Esophagus squamous epithelium (tissue), 5 donors: ENCODE results near the gene LARP1B. TPM values are rescaled to one million over a fixed set of nuclear protein-coding genes. Genes with fewer than 3 reads are reported as not detected.

Experiments used
- DNase-seq: peaks from one replicate; lab custom pipeline; 2025; lab: John Stamatoyannopoulos, UW
- H3K27ac ChIP-seq, 4 donors: fragments of 200-600 bp; sonication (generic); one replicate each; pipeline ENCODE4 v1.5.1; 2016 to 2019; ENCODE audit warnings: mild to moderate bottlenecking in 1 of 4
- H3K27me3 ChIP-seq, 4 donors: fragments of 200-600 bp; sonication (generic); 1 replicate in 3 of 4; 2 replicates in 1 of 4; pipeline versions ENCODE4 v1.5.1 to v1.6.0; 2017 to 2021; ENCODE audit warnings: antibody characterized with exemption in 1 of 4
- H3K36me3 ChIP-seq, 3 donors: fragments of 200-600 bp; sonication (generic); one replicate each; pipeline ENCODE4 v1.5.1; 2016 to 2019
- H3K4me1 ChIP-seq, 3 donors: fragments of 200-600 bp; sonication (generic); one replicate each; pipeline ENCODE4 v1.5.1; 2017 to 2019
- H3K4me3 ChIP-seq, 4 donors: fragments of 200-600 bp; sonication (generic); 1 replicate in 3 of 4; 2 replicates in 1 of 4; pipeline ENCODE4 v1.5.1; 2016 to 2019; ENCODE audit warnings: mild to moderate bottlenecking in 2 of 4, moderate library complexity in 1 of 4
- H3K9me3 ChIP-seq, 3 donors: fragments of 200-600 bp; sonication (generic); one replicate each; pipeline ENCODE4 v1.5.1; 2016 to 2019
- CTCF ChIP-seq, 6 experiments: fragments of 450-650 bp in 4 of 6; fragments of 200-600 bp in 2 of 6; sonication (generic) in 2 of 6; IDR thresholded peaks; one replicate each; pipeline ENCODE4 v1.5.1; 2016 to 2019; ENCODE audit warnings: antibody characterized with exemption in 6 of 6, mild to moderate bottlenecking in 4 of 6, moderate library complexity in 4 of 6
- POLR2A ChIP-seq, 4 donors: fragments of 450-650 bp; IDR thresholded peaks; one replicate each; pipeline ENCODE4 v1.6.1; 2017; ENCODE audit warnings: antibody characterized with exemption in 4 of 4, mild to moderate bottlenecking in 4 of 4, moderate library complexity in 3 of 4
- WGBS, 2 donors: methylation state at CpG; one replicate each; pipeline ENCODE4 v1.1.5; 2018; 5-methylcytosine and 5-hydroxymethylcytosine counted together
- intact Hi-C: fragments of 100-400 bp; cut with DNase I; formaldehyde crosslinking; loops from one replicate; pipeline ENCODE4 v1.15.0; 2022
- total RNA-seq, 4 donors: library from RNA; depleted of rRNA; stranded (reverse); fragments of >200 nt; gene quantifications; one replicate each; pipeline ENCODE4 v1.1.0, GENCODE V29; 2016
- donor health status: DM: yes; HTN: yes; CAD: no.

Gene LARP1B
- total RNA-seq, 4 donors from 2014 or later, result 11.5 to 29.2 (median 16.4) TPM

DNA sequence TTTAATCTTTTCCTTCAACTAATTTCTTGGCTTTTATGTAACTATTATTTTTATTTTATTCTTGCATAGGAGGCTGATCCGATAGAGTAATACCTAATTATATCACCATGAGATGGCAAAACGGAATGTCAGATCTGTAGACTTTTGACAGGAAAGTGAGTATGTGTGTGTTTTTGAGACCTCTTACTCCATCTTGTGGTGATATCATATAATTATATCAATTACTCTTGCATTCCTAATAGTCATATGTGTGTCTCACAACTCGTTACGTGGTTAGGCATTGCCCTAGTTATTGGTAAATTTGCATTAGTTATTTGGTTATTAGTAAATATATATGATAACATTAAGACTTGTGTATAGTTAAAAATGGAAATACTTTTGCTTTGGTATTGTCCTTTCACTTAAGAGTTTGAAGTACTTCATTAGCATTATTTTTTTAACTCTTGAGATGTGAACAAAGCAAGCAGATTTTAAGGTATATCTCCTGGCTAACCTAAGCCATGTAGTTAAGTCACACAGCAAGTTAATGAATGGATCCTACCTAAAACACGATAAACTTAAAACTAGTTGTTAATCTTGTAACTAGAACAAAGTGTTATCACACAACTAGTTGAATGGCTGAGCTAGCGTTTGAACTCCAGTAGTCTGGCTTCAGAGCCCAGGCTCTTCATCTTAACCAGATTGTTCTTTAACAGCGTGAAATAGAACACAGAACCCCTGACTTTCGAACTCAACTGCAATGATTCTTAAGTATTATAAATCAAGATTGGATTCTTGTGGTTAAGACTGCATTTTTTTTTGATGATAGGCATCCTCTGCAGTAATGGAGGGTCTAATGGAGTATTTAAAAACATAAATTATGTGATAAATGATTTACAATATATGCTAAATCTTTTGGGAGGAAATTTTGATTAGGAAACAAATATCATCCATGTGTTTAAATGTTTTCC lies 159.4 kb downstream of the LARP1B start:
- Histone ChIP-seq H3K36me3 (no peaks in the 10 kb centered on the region), H3K4me1 (no peaks in the 10 kb centered on the region), H3K27me3 (no peaks in the 10 kb centered on the region), H3K27ac (no peak overlapping the region), H3K4me3 (no peak overlapping the region), H3K9me3 (no peaks in the 10 kb centered on the region)
- 44% methylated on average over 8 of the region's 8 CpGs for WGBS, 2 donors
- no peak for TF ChIP-seq POLR2A (IDR thresholded peaks at IDR 0.05)
- TF ChIP-seq CTCF (IDR thresholded peaks at IDR 0.05), result peak in 1 of 6 experiments; percentile 43
- intact Hi-C loops, result no loop called here
- no peak for DNase-seq

GRCh38 chr4:128221586-128221985 lies 160.5 kb downstream of the LARP1B start:
- no peak for TF ChIP-seq CTCF (IDR thresholded peaks at IDR 0.05)
- TF ChIP-seq POLR2A (IDR thresholded peaks at IDR 0.05), result no peak
- no peak overlapping the region for H3K4me3 ChIP-seq
- no peaks in the 10 kb centered on the region for H3K9me3 ChIP-seq
- H3K27me3 ChIP-seq, result no peaks in the 10 kb centered on the region
- no peaks in the 10 kb centered on the region for H3K4me1 ChIP-seq
- no peak overlapping the region for H3K27ac ChIP-seq
- no peak for DNase-seq
- no peaks in the 10 kb centered on the region for H3K36me3 ChIP-seq
- intact Hi-C loops, result no loop called here

- 49 to 56% methylated on average over 2 of the region's 2 CpGs for WGBS, 2 donors
- no peaks in the 10 kb centered on the region for H3K36me3 ChIP-seq
- intact Hi-C loops, result no loop called here
- H3K9me3 ChIP-seq, result no peaks in the 10 kb centered on the region
- TF ChIP-seq CTCF (IDR thresholded peaks at IDR 0.05) (no peak), POLR2A (IDR thresholded peaks at IDR 0.05) (no peak)
- DNase-seq, result no peak
- no peak overlapping the region for H3K27ac ChIP-seq
- H3K4me1 ChIP-seq, result peaks cover 0 to 19% (median 4%) of the 10 kb centered on the region in 3 donors
- H3K27me3 ChIP-seq, result no peaks in the 10 kb centered on the region
- H3K4me3 ChIP-seq, result no peak overlapping the region
Observed at GRCh38 chr4:128225148-128225547, 164.0 kb downstream of the LARP1B start.

GRCh38 chr4:128227991-128228571 lies 167.0 kb downstream of the LARP1B start:
- no peak for DNase-seq
- intact Hi-C loops, result no loop called here
- 31 to 39% methylated on average over 2 of the region's 2 CpGs for WGBS, 2 donors
- Histone ChIP-seq H3K27me3 (no peaks in the 10 kb centered on the region), H3K4me3 (no peak overlapping the region), H3K36me3 (no peaks in the 10 kb centered on the region), H3K27ac (peak overlapping the region in 1 of 4 donors; percentile 3), H3K9me3 (no peaks in the 10 kb centered on the region), H3K4me1 (peaks cover 0 to 19% (median 4%) of the 10 kb centered on the region in 3 donors)
- TF ChIP-seq CTCF (IDR thresholded peaks at IDR 0.05), result no peak
- TF ChIP-seq POLR2A (IDR thresholded peaks at IDR 0.05), result no peak
